Vagina (tissue), 2 donors: Measurements from ENCODE around the gene FAM110D.

Source experiments
- CTCF ChIP-seq, 3 experiments: fragments of 450-650 bp in 2 of 3; fragments of 200-600 bp in 1 of 3; sonication (generic) in 1 of 3; IDR thresholded peaks; one replicate each; pipeline ENCODE4 v1.5.1; 2017 to 2019; ENCODE audit warnings: antibody characterized with exemption in 3 of 3, mild to moderate bottlenecking in 2 of 3, moderate library complexity in 2 of 3
- POLR2AphosphoS5 ChIP-seq, 2 donors: sonication (generic); formaldehyde crosslinking; IDR thresholded peaks; one replicate each; pipeline ENCODE4 v1.9.0; 2017; ENCODE audit warnings: antibody characterized with exemption in 2 of 2, mild to moderate bottlenecking in 2 of 2, low read depth in 1 of 2; ENCODE audit not compliant: insufficient read depth in 1 of 2

GRCh38 chr1:26213335-26213905 lies 54.5 kb downstream of the FAM110D start:
- no peak for TF ChIP-seq CTCF (IDR thresholded peaks at IDR 0.05)
- TF ChIP-seq POLR2AphosphoS5 (IDR thresholded peaks at IDR 0.05; ENCODE audit: insufficient read depth in 1 of 2, low read depth in 1 of 2), result no peak
